Adipocyte (in vitro differentiated cells): ENCODE measurements around the gene ARMC6.
"Not testable (repeated sequence)": the region's sequence is repeated elsewhere in the genome, so short reads cannot be mapped to it uniquely, and the experiment has no call there.

Experiments
- DNase-seq: peaks from one replicate; pipeline ENCODE4 v3.0.0-alpha.2; 2015; ENCODE audit warnings: low read depth
- H3K27me3 ChIP-seq: replicated peaks from 2 replicates; pipeline ENCODE4 v1.7.0; 2013; ENCODE audit warnings: mild to moderate bottlenecking, low read length, moderate library complexity; ENCODE audit not compliant: control insufficient read depth, insufficient read depth
- H3K36me3 ChIP-seq: 2 replicates; pipeline ENCODE4 v1.7.0; 2013; ENCODE audit warnings: low read length, mild to moderate bottlenecking, moderate library complexity; ENCODE audit not compliant: control insufficient read depth, insufficient read depth, severe bottlenecking
- H3K4me1 ChIP-seq: 2 replicates; pipeline ENCODE4 v1.7.0; 2013; ENCODE audit warnings: mild to moderate bottlenecking, low read length, moderate library complexity; ENCODE audit not compliant: control insufficient read depth, insufficient read depth
- H3K4me3 ChIP-seq: 2 replicates; pipeline ENCODE4 v1.7.0; 2013; ENCODE audit warnings: mild to moderate bottlenecking, low read length, moderate library complexity
- H3K9ac ChIP-seq: 2 replicates; pipeline ENCODE4 v1.7.0; 2013; ENCODE audit warnings: mild to moderate bottlenecking, low read length, moderate library complexity
- H3K9me3 ChIP-seq: 2 replicates; pipeline ENCODE4 v1.7.0; 2013; ENCODE audit warnings: mild to moderate bottlenecking, low read length, moderate library complexity; ENCODE audit not compliant: control insufficient read depth

ARMC6 gene

GRCh38 chr19:19103167-19103566, 69.8 kb downstream of the ARMC6 start:
- no peaks in the 10 kb centered on the region for H3K27me3 ChIP-seq
- peaks cover 4% of the 10 kb centered on the region for H3K36me3 ChIP-seq
- H3K4me1 ChIP-seq, result peaks cover 19% of the 10 kb centered on the region
- H3K4me3 ChIP-seq, result no peak overlapping the region
- H3K9me3 ChIP-seq, result no peaks in the 10 kb centered on the region
- H3K9ac ChIP-seq, result no peak overlapping the region
- DNase-seq, result no peak

GRCh38 chr19:19105365-19106055, 72.1 kb downstream of the ARMC6 start:
- peaks cover 20% of the 10 kb centered on the region for H3K4me1 ChIP-seq
- peaks cover 4% of the 10 kb centered on the region for H3K36me3 ChIP-seq
- DNase-seq, result peak; percentile 51
- no peaks in the 10 kb centered on the region for H3K27me3 ChIP-seq
- no peaks in the 10 kb centered on the region for H3K9me3 ChIP-seq
- H3K9ac ChIP-seq, result peak overlapping the region; percentile 63
- peak overlapping the region; percentile 76 for H3K4me3 ChIP-seq

- DNase-seq, result no peak
- peak overlapping the region; percentile 76 for H3K4me3 ChIP-seq
- H3K9me3 ChIP-seq, result no peaks in the 10 kb centered on the region
- H3K4me1 ChIP-seq, result peaks cover 26% of the 10 kb centered on the region
- no peaks in the 10 kb centered on the region for H3K27me3 ChIP-seq
- H3K36me3 ChIP-seq, result peaks cover 3% of the 10 kb centered on the region
- peak overlapping the region; percentile 63 for H3K9ac ChIP-seq
Measured at GRCh38 chr19:19106056-19106551, 72.7 kb downstream of the ARMC6 start.

GRCh38 chr19:19106938-19107337, 73.5 kb downstream of the ARMC6 start:
- not testable (repeated sequence) for H3K36me3 ChIP-seq, H3K27me3 ChIP-seq, H3K4me3 ChIP-seq, H3K9ac ChIP-seq, DNase-seq, H3K9me3 ChIP-seq
- H3K4me1 ChIP-seq, result peaks cover 29% of the 10 kb centered on the region

GRCh38 chr19:19107654-19108053, 74.3 kb downstream of the ARMC6 start:
- no peak for DNase-seq
- Histone ChIP-seq H3K27me3 (no peaks in the 10 kb centered on the region), H3K9me3 (no peaks in the 10 kb centered on the region), H3K9ac (no peak overlapping the region), H3K36me3 (no peaks in the 10 kb centered on the region), H3K4me3 (no peak overlapping the region), H3K4me1 (peaks cover 29% of the 10 kb centered on the region)
